HG03571 (cell line): ENCODE results near the gene NBEAL1.
"Not testable (repeated sequence)": the region's sequence is repeated elsewhere in the genome, so short reads cannot be mapped to it uniquely, and the experiment has no call there.

Experiments
- ATAC-seq: cut with Tn5 transposase; IDR thresholded peaks from one replicate; pipeline ENCODE4 v1.9.1; 2021; ENCODE audit not compliant: unreplicated experiment

The NBEAL1 gene

GRCh38 chr2:203014456-203015199 is at the start of gene NBEAL1:
Gene NBEAL1, plus strand, starts transcription at chr2:203014875. Its CDS starts 1,510 bp downstream, at chr2:203016385.
- peak; percentile 97 for ATAC-seq

DNA sequence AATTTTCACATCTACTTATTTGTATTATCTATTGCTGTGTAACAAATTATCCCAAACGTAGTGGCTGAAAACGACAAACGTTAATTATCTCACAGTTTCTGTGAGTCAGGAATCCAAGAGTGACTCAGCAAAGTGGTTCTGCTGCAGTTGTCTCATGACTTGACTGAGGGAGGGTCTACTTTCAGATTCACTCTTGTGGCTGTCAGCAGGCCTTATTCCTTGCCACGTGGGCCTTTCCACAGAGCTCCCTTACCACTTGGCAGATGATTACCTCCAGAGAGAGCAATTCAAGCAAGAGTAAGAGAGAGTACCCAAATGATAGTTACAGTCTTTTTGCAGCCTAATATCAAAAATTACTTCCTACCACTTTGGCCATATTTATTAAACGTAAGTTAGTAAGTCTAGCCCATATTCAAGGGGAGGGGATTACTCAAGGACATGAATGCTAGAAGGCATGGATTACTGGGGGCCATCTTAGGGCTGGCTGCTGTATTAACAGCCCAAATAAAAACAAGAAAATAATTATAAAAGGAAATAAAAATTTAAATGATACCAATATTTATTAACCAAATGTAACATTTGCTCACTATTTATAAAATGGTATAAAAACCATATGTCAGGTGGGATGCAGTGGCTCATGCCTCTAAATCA is 48.7 kb upstream of the NBEAL1 start:
- ATAC-seq: peak; percentile 54

- not testable (repeated sequence) for ATAC-seq
Observed at GRCh38 chr2:202969404-202969803, 45.3 kb upstream of the NBEAL1 start.

- no peak for ATAC-seq
Observed at GRCh38 chr2:202976809-202977208, 37.9 kb upstream of the NBEAL1 start.

GRCh38 chr2:202982779-202983491 is 31.7 kb upstream of the NBEAL1 start:
- no peak for ATAC-seq

- ATAC-seq: no peak
Observed at GRCh38 chr2:202989749-202990148, 24.9 kb upstream of the NBEAL1 start.

DNA sequence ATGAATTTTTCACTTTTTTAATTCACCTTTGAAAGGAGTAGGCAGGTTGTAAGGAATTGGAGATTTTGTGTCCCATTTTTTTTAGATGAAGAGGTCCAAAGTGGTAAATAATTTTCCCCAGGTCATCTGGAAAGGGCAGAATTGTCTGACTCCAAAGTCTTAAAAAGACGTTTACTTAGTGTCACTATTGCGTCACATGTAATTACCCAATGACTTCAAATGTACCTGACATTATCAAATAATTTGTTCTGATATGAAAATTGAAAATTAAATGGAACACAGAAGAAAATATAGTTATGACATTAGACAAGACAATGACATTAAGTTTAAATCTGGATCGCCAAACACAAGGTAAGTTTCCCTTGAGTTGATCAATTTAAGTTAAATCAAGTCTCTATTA is 24.2 kb upstream of the NBEAL1 start:
- ATAC-seq: no peak

- not testable (repeated sequence) for ATAC-seq
Observed at GRCh38 chr2:202997113-202997512, 17.6 kb upstream of the NBEAL1 start.

DNA sequence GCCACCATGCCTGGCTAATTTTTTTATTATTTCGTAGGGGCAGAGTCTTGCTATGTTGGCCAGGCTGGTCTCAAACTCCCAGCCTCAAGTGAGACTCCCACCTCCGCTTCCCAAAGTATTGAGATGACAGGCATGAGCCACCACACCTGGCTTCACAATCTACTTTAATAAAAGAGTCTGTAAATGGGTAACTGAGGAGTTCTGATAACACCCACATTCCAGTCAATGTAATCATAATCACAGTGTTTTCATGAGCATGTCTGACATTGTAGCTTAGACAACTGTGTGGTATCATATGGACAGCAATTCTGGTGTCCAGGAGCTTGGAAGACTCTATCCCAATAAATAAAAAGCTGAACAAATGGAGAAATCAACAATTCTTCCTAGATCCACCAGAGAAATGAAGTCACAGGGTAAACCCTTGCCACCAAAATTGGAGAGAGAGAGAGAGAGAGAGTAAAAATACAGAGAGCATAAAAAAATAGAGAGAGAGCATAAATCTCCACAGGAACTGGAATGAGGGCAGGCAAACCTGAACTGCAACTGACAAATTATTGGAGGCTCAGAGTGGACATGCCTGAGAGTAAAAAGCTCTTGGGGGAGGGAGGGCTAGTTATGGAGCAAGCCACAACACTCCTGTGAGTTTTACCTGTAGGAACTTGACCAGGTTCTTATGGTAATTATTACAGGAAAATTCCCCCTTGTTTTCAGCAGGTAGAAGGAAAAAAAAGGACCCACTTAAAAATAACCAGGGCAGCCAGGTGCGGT is 12.4 kb upstream of the NBEAL1 start:
- no peak for ATAC-seq

DNA sequence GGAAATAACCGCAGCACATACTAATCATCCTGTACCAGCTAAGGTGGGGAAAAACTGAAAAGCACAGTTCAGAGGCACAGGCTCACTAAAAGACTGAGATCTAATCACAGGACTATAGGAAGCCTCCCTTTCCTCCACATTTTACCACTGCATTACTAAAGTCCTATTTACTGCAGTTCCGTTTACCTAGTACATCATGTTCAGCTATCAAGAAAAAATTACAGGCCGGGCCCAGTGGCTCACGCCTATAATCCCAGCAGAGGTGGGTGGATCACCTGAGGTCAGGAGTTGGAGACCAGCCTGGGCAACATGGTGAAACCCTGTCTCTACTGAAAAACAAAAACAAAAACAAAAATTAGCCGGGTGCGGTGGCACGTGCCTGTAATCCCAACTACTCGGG is 11.0 kb upstream of the NBEAL1 start:
- ATAC-seq: no peak

DNA sequence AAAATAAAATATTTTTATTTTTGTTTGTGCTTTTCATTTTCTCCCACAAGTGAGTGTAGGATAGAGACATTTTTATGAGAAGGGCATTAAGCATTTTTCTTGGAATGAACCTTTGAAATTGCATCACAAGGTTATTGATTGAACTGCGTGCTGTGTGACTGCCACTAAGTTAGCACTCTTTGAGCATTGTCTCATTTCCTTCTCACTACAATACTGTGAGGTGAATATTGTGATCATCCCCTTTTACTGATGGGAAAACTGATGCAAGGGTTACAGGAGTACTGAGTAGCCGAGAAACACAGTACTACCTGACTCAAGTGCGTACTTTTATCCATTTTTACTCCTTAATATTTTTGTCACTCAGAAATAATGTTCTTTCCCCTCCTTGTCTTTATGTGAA is 2.0 kb downstream of the NBEAL1 start:
- ATAC-seq: no peak

GRCh38 chr2:203018181-203018580 is 3.5 kb downstream of the NBEAL1 start:
- no peak for ATAC-seq

GRCh38 chr2:203019142-203019541 is 4.5 kb downstream of the NBEAL1 start:
- no peak for ATAC-seq

GRCh38 chr2:203021991-203022390 is 7.3 kb downstream of the NBEAL1 start:
- no peak for ATAC-seq

GRCh38 chr2:203022751-203023150 is 8.1 kb downstream of the NBEAL1 start:
- no peak for ATAC-seq

GRCh38 chr2:203025592-203025991 is 10.9 kb downstream of the NBEAL1 start:
- no peak for ATAC-seq

GRCh38 chr2:203030545-203030944 is 15.9 kb downstream of the NBEAL1 start:
- no peak for ATAC-seq

DNA sequence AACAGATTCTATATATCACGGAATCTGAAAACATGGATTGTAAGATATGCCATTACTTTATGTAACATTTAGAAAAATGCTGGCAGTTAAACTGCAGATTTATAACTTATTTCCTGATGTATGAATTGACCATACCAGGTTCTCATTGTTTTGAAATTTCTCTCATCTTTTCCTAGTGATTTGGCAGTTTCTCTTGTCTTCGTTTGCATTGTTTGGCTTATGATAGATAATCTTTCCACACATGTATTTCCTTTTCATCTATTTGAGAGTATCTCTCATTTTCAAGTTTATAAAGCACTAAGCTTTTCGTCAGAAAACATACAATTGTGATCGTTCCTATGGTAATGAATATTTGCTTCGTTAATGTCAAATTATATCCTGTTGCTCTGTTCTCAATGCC is 16.3 kb downstream of the NBEAL1 start:
- no peak for ATAC-seq

GRCh38 chr2:203033395-203033794 is 18.7 kb downstream of the NBEAL1 start:
- ATAC-seq: no peak

DNA sequence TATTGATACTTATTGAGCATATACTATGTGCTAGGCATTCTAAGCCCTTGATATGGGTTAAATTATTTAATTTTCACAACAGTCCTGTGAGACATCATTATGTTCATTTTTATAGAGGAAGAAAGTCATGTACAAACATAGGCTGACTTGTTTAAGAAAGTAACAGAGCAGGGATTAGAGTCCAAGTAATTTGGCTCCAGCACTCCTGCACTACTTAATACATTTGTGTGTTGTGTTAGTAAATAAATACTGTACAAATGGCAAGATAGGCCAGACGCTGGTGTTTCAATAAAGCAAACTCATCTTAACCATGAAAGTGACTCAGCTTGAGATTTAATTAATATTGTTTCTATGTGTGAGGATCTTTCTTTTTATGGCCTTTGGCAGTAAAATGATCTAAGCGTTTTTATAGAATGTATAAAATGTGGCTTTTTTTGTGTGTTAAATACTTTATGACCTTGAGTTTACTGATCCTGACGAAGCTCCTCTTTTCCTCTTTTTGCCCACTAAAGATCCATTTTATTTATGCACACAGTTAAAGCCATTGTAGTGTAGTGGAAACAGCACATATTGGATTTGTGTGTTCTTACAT is 21.3 kb downstream of the NBEAL1 start:
- ATAC-seq: no peak

GRCh38 chr2:203037026-203037425 is 22.4 kb downstream of the NBEAL1 start:
- ATAC-seq: no peak
